ENCODE data around the gene HEPH.
"Not testable (repeated sequence)": the region's sequence is repeated elsewhere in the genome, so short reads cannot be mapped to it uniquely, and the experiment has no call there.

HEPH gene

DNA sequence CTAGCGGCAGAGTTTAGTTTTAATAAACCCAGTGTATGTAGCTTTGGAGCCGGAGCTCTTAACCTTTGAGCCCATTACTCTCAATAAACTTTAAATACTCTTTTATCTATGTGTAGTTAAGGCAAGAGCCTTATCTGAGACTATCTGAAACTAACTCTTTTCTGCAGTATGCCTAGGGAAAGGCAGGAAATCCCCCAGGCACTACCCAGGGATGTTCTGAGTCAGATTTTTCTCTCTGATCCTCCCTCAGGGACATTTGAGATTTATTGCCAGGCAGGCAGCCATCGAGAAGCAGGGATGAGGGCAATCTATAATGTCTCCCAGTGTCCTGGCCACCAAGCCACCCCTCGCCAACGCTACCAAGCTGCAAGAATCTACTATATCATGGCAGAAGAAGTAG lies 39.1 kb downstream of the HEPH start:
- no peak for DNase-seq

DNA sequence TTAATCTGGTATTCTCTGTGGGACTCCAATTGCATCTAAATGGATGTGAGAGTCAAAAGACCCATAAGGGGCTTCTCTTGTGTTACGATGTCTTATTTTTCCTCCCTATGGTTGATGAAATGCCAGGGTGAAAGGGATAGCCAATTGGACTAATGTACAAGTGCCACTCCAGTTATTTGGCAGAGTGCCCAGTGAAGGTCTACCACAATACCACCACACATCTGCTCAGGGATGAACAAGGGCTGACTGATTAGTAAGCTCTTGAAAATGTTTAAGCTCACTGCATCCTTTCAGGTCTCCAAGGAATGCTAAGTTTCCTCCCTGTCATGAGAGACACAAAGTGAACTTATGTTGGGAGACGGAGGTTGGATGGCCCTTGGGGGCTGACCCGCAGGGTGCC lies 57.8 kb downstream of the HEPH start:
- DNase-seq: no peak

DNA sequence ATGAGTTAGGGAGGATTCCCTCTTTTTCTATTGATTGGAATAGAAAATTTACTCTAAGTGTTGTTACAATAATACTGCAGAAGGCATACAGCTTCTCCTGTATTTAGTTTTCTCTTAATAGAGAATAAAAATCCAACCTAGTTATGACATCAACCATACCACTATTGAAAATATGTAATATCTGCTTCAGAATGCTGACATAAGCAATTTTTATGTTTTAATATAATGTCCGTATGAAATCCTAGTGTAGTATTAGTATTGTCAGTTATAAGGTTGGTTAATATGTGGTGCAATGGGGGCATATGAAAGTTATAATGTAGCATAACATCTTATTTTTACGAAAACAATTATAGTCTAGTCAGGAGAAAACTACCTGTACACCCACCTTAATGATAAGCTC lies 68.2 kb downstream of the HEPH start:
- DNase-seq: no peak

DNA sequence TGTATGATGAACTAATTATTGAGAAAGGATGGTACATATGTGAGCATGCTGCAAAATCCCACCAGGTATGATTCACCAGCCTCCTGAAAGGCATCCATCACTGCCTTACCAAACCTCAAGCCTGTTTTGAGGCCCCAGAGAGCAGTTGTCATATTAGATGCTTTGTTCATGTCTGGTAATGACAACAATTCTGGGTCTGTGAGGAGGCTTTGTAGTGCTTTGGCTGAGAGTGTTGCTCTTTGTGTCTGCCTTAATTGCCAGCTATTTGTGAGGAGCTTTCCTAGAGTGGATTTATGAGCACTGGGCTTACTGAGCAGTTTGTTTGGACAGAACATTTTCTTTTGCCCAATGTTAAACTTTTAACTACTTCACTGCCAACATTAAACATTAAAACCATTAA lies 69.2 kb downstream of the HEPH start:
- no peak for DNase-seq

DNA sequence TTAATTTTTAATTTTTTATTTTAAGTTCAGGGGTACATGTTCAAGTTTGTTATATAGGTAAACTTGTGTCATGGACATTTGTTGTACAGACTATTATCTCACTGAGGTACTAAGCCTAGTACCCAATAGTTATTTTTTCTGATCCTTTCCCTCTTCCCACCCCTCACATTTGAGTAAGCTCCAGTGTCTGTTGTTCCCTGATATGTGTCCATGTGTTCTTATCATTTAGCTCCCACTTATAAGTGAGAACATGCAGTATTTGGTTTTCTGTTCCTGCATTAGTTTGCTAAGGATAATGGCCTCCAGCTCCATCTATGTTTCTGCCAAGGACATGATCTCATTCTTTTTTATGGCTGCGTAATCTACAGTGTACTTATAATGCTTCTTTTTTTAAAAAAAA lies 69.9 kb downstream of the HEPH start:
- DNase-seq: not testable (repeated sequence)

DNA sequence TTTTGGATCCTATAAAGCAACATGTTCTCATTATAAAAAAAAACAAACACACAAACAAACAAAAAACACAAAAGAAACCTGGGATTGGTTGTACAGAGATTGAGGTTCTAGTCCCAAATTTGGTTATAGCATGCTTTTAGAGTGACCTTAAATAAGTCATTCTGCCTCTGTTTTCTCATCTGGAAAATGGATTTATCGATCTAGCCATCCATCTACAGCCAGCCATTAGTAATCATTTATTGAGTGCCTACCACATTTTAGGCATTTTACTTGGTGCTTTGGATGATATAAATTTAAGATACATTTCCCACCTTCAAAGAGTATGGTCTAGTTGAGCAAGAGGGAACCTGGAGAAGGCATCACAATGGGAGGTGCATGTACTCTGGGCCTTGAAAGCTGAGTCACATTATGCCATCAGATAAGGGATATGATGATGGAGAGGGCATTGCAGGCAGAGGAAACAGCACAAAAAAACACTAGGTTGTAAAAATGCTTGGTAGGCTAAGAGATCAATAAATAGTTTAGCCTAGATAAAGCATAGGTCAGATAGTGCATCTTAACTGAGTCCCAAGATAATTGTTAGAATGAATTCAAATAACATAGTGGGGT lies 91.4 kb downstream of the HEPH start:
- DNase-seq: no peak

DNA sequence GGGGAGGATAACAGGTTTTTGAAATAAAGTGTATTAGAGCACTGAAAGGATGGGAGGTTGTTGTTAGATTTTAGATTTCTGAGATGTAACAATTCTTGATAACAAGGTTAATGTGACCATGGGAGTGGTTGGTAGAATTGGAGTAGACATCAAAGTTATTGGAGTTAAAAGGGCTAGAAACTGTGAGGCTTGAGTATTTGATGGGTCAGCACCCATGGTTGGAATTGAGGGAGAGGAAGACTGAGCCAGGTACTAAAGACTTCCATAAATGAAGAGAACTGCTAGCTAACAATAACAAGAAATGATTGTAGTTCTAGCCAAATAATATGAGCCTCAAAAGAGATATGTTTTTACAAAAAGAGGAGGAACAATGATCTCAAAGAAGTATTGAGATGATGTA lies 98.8 kb downstream of the HEPH start:
- no peak for DNase-seq

Measured in stimulated activated CD4-positive, alpha-beta T cell treated with anti-CD3 and anti-CD28 coated beads, Interleukin-4, amount 100 ng/mL, for 24 hours (primary cell).